OCI-LY3 (cell line): ENCODE results near the gene TMEM120A.

ENCODE experiments used
- H2AFZ ChIP-seq: fragments of 200-600, 300-600 bp; shearing (Covaris generic); 2 replicates; pipeline ENCODE4 v1.6.0; 2014; ENCODE audit warnings: antibody characterized with exemption, low read depth, low read length
- H3K27ac ChIP-seq: fragments of 200-600, 300-600 bp; sonication (generic); 2 replicates; pipeline ENCODE4 v1.5.1; 2014; ENCODE audit warnings: mild to moderate bottlenecking, low read length, moderate library complexity, mixed read lengths
- H3K27me3 ChIP-seq: fragments of 200-600, 300-600 bp; sonication (generic); 2 replicates; pipeline ENCODE4 v1.6.1; 2014; ENCODE audit warnings: low read depth, low read length, mixed read lengths
- H3K36me3 ChIP-seq: fragments of 200-600, 300-600 bp; sonication (generic); replicated peaks from 2 replicates; pipeline ENCODE3; 2014; ENCODE audit warnings: low read depth, low read length, mixed read lengths
- H3K4me1 ChIP-seq: fragments of 300-600, 200-600 bp; sonication (generic); 2 replicates; pipeline ENCODE4 v1.6.1; 2014; ENCODE audit warnings: low read length, mixed read lengths
- H3K4me2 ChIP-seq: fragments of 200-600, 300-600 bp; sonication (generic); 2 replicates; pipeline ENCODE4 v1.6.1; 2014; ENCODE audit warnings: low read length, mixed read lengths
- H3K4me3 ChIP-seq: fragments of 300-600, 200-600 bp; sonication (generic); 2 replicates; pipeline ENCODE4 v1.5.1; 2014; ENCODE audit warnings: antibody characterized with exemption, mild to moderate bottlenecking, low read length, moderate library complexity
- H3K79me2 ChIP-seq: fragments of 300-600, 200-600 bp; shearing (Covaris generic); 2 replicates; pipeline ENCODE4 v1.6.1; 2014; ENCODE audit warnings: mild to moderate bottlenecking, low read length, mixed read lengths
- H3K9ac ChIP-seq: fragments of 300-600, 200-600 bp; shearing (Covaris generic); 2 replicates; pipeline ENCODE4 v1.6.0; 2014; ENCODE audit warnings: mild to moderate bottlenecking, low read length, moderate library complexity
- H3K9me3 ChIP-seq: fragments of 200-600, 300-600 bp; shearing (Covaris generic); 2 replicates; pipeline ENCODE4 v1.6.1; 2014; ENCODE audit warnings: low read length, mixed read lengths; ENCODE audit not compliant: insufficient read depth
- H4K20me1 ChIP-seq: fragments of 200-600, 300-600 bp; sonication (generic); 2 replicates; pipeline ENCODE4 v1.6.1; 2016; ENCODE audit warnings: low read length, mixed read lengths; ENCODE audit not compliant: insufficient read depth
- CTCF ChIP-seq: fragments of 200-600, 300-600 bp; sonication (generic); IDR thresholded peaks from 2 replicates; pipeline ENCODE4 v1.5.1; 2014; ENCODE audit warnings: antibody characterized with exemption, low read length, low read depth
- EZH2phosphoT487 ChIP-seq: fragments of 200-600 bp; shearing (Covaris generic); IDR thresholded peaks from 2 replicates; pipeline ENCODE4 v1.6.1; 2018; ENCODE audit warnings: antibody characterized with exemption, mixed run types, low read depth

Gene TMEM120A

GRCh38 chr7:75963381-75963995 lies 30.9 kb downstream of the TMEM120A start:
- H3K4me1 ChIP-seq = no peaks in the 10 kb centered on the region
- H3K4me2 ChIP-seq = no peak overlapping the region
- H3K36me3 ChIP-seq = no peaks in the 10 kb centered on the region
- no peaks in the 10 kb centered on the region for H3K27me3 ChIP-seq
- no peak overlapping the region for H3K4me3 ChIP-seq
- H3K9me3 ChIP-seq = no peaks in the 10 kb centered on the region
- H2AFZ ChIP-seq = no peak overlapping the region
- no peak overlapping the region for H3K27ac ChIP-seq
- no peak overlapping the region for H3K9ac ChIP-seq
- no peak for TF ChIP-seq EZH2phosphoT487
- no peak for TF ChIP-seq CTCF
- H4K20me1 ChIP-seq = no peaks in the 10 kb centered on the region
- H3K79me2 ChIP-seq = no peaks in the 10 kb centered on the region

GRCh38 chr7:75962607-75963380 lies 31.6 kb downstream of the TMEM120A start:
- Histone ChIP-seq H3K9ac (no peak overlapping the region), H3K27ac (no peak overlapping the region), H3K4me3 (no peak overlapping the region), H4K20me1 (no peaks in the 10 kb centered on the region), H3K4me2 (no peak overlapping the region), H2AFZ (no peak overlapping the region), H3K27me3 (no peaks in the 10 kb centered on the region), H3K36me3 (peaks cover 1% of the 10 kb centered on the region), H3K79me2 (no peaks in the 10 kb centered on the region), H3K9me3 (no peaks in the 10 kb centered on the region), H3K4me1 (no peaks in the 10 kb centered on the region)
- TF ChIP-seq EZH2phosphoT487 = no peak
- no peak for TF ChIP-seq CTCF

- Histone ChIP-seq H3K27me3 (no peaks in the 10 kb centered on the region), H3K4me2 (no peak overlapping the region), H3K79me2 (no peaks in the 10 kb centered on the region), H3K9me3 (no peaks in the 10 kb centered on the region), H4K20me1 (no peaks in the 10 kb centered on the region), H3K36me3 (peaks cover 6% of the 10 kb centered on the region), H3K4me3 (no peak overlapping the region), H3K4me1 (no peaks in the 10 kb centered on the region), H3K27ac (no peak overlapping the region), H3K9ac (no peak overlapping the region), H2AFZ (no peak overlapping the region)
- TF ChIP-seq EZH2phosphoT487 (no peak), CTCF (no peak)
Measured at GRCh38 chr7:75961218-75961617, 33.2 kb downstream of the TMEM120A start.

GRCh38 chr7:75960372-75960771 lies 34.0 kb downstream of the TMEM120A start:
- Histone ChIP-seq H3K9ac (no peak overlapping the region), H3K79me2 (no peaks in the 10 kb centered on the region), H3K4me3 (no peak overlapping the region), H3K27me3 (no peaks in the 10 kb centered on the region), H3K9me3 (no peaks in the 10 kb centered on the region), H2AFZ (no peak overlapping the region), H4K20me1 (no peaks in the 10 kb centered on the region), H3K4me1 (no peaks in the 10 kb centered on the region), H3K27ac (no peak overlapping the region), H3K4me2 (no peak overlapping the region), H3K36me3 (peaks cover 6% of the 10 kb centered on the region)
- TF ChIP-seq CTCF (no peak), EZH2phosphoT487 (no peak)
